ENCODE data around the gene CEP170. TPM values are rescaled to one million over a fixed set of nuclear protein-coding genes. Genes with fewer than 3 reads are reported as not detected.
A peak's percentile ranks its signal among the peaks of the same experiment; 100 is the strongest.
"Not testable (repeated sequence)": the region's sequence is repeated elsewhere in the genome, so short reads cannot be mapped to it uniquely, and the experiment has no call there.

The CEP170 gene
- total RNA-seq, 4 donors from 2014 or later: 41.6 to 81.5 (median 56.1) TPM

DNA sequence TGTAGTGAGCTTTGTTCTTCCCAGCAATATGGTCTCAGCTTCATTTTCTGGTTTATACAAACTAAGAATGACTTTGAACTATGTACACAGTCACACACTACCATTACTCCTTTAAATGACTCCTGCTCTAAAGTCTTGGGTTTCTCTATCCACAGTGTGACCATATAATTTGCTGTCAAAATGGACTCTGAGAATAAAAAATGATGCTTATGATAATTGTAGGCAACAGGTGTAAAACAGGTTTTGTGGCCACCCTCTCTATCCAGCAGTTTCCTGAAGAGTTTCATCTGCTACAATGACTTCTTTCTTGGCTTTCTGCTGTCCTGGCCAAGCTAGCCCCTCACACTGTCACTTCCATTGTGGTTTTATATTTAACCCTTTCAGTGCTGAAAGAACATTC lies 71.4 kb downstream of the CEP170 start:
- ATAC-seq (ENCODE audit: low FRiP score); DNase-seq (ENCODE audit: low spot score): not testable (repeated sequence)

DNA sequence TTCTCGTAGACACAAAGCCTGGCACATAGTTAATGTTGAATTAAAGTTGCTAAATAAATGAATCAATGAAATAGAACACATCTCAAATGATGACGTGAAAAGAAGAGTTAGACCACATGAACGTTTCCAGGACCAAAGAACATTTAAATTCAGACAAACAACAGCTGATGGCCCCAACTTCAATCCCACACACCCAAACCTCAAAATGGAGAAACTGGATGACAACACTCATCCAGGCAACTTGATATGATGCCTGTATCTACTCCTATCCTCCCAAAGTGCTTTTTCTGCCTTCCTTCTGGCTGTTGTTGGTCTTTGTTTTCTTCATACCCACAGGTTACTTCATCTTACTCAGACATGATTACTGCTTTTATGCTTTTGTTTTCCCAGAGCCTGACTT lies 71.9 kb downstream of the CEP170 start:
- DNase-seq (ENCODE audit: low spot score); ATAC-seq (ENCODE audit: low FRiP score): not testable (repeated sequence)

DNA sequence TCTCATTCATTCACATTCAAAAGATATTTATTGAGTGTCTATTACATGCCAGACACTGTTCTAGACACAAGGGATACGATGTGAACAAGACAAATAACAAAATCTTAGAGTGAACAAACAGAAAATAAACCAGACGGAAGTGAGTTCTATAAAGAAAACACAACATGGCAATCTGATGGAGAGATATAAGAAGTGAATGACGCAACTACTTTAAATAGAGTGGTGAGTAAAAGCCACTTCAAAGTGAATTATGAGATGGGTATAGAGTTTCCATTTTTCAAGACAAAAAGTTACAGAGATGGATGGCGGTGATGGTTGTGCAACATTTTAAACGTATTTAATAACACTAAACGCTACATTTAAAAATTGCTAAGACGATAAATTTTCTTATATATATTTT lies 75.4 kb downstream of the CEP170 start:
- ATAC-seq (ENCODE audit: low FRiP score) (no peak), DNase-seq (ENCODE audit: low spot score) (no peak)
- TF ChIP-seq, protein P1, sequence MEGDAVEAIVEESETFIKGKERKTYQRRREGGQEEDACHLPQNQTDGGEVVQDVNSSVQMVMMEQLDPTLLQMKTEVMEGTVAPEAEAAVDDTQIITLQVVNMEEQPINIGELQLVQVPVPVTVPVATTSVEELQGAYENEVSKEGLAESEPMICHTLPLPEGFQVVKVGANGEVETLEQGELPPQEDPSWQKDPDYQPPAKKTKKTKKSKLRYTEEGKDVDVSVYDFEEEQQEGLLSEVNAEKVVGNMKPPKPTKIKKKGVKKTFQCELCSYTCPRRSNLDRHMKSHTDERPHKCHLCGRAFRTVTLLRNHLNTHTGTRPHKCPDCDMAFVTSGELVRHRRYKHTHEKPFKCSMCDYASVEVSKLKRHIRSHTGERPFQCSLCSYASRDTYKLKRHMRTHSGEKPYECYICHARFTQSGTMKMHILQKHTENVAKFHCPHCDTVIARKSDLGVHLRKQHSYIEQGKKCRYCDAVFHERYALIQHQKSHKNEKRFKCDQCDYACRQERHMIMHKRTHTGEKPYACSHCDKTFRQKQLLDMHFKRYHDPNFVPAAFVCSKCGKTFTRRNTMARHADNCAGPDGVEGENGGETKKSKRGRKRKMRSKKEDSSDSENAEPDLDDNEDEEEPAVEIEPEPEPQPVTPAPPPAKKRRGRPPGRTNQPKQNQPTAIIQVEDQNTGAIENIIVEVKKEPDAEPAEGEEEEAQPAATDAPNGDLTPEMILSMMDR (IDR thresholded peaks at IDR 0.05): no peak

DNA sequence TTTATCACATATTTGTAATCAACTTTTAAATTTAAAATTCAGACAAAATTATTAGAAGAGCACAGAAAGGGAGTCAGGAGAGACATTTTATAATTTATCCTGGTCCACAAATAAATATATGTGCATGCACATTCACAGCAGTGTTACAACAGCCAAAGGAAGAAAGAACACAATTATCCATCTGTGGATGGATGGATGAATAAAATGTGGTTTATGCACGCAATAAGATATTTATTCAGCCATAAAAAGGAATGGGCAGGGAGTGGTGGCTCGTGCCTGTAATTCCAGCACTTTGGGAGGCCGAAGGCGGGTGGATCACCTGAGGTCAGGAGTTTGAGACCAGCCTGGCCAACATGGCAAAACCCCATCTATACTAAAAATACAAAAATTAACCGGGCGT lies 77.3 kb downstream of the CEP170 start:
- not testable (repeated sequence) for ATAC-seq (ENCODE audit: low FRiP score); DNase-seq (ENCODE audit: low spot score)

DNA sequence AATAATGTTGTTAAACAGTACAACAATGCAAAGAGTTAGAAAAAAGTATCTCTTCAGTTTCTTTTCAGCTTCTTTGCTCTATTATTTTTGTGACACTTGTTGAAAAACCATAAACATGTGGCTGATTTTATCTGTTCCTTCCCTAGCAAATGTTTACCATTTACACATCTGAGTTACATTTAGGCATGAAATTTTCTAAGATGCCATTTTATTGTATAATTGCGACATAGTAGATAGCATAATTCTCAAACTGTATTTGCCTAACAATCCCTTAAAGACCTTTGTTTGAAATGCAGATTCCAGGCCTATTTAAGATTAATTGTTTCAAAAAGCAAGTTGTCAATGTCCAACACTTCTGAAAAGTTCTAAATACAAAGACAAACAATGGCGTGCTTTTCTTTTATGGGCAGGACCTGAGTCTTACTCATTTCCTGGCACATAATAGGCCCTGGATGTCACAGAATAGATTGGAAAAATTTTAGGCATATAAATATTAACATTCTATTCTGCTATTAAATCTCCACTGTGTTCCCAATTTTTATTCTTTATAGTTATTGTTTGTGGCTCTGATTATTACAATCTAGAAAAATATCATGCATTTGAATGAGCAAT lies 81.2 kb downstream of the CEP170 start:
- not testable (repeated sequence) for ATAC-seq (ENCODE audit: low FRiP score); DNase-seq (ENCODE audit: low spot score)

DNA sequence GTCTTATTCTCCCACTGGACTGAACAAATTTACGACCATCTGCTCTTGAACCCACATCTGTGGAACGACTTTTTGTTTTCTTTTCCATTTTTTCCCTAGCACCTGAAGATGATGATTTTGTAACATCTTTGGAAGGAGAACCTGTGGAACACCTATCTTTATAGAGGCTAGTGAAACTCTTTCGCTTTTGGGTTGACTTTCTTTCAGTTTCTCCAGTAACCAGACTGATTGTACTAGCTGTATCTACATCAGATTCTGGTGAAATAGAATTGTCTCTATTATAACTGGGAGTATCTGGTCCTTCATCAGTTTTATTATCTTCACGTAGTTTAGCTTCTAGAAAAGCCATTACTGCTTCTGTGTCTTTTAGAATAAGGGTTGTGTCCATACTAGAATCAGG lies 90.2 kb downstream of the CEP170 start:
- DNase-seq (ENCODE audit: low spot score); ATAC-seq (ENCODE audit: low FRiP score): not testable (repeated sequence)

DNA sequence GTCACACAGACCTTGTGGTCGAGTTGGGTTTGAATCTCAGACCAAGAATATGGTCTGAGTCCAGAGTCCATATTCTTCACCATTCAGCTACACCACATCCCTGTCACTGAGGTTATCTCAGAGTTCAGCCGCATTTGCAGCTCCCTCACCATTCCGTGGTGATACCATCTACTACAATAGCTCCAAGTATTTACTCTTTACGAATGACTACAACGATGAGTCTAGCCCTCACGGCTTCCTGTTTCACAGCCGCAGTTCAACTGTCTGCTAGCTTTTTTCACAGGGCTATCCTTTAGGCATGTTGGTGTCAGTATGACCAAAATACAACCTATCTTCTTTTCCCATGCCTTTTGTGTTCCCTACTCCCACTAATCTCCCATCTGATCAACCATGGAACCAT lies 104.2 kb downstream of the CEP170 start:
- not testable (repeated sequence) for DNase-seq (ENCODE audit: low spot score); ATAC-seq (ENCODE audit: low FRiP score)

DNA sequence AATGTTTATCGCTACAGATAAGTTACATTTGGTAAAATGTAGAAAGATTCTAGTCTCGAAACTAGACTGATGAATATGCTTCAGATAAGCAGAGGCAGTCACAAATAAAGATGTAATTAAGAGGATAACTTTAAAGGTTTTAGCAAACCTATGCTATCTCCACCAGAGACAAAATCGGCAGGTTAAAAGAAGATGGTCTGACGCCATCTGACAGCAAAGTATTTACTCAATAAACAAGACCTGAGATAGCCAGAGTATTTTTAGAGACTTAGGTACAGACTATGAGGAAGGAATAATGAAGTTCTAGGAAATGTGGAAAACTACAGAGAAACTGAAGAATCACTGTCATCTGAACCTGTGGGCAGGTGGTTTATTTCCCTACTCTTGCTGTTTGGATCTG lies 106.0 kb downstream of the CEP170 start:
- not testable (repeated sequence) for ATAC-seq (ENCODE audit: low FRiP score)

DNA sequence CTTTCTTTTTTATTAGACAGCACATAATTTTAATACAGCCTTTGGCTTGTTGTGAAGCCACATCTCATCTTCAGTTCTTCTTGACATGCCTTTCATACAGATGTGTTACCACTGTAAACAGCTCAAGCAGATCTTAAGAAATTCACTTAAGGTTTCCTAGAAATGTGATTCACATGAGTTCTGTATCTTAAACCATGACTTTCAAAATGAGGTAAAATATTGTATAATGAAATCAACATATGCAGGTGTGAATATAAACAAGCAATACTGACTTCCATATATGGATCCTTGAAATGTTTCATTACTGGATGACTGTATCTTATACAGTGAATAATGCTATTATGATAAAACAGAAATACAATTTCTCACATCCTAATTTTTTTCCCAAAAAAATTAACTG lies 107.7 kb downstream of the CEP170 start:
- not testable (repeated sequence) for ATAC-seq (ENCODE audit: low FRiP score)

More for the DNA sequence above, 106.0 kb downstream of the CEP170 start:
- DNase-seq (ENCODE audit: low spot score): not testable (repeated sequence)

DNA sequence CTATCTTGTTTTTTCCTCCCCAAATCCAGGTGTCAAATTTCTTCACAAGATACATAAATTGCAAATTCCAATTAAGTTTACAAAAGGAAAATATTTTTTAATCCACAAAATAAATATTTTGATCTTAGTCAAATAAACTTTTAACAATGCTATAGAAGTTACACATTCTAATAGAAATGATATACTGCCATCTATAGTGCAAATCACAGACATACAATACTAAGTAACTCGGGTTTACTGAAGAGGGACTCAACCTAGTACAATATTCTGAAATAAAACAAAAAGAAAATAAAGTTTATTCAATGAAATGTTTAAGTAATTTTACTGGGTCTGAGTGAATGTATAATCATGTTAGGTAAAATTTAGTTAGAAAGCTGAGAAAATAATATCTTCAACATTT lies 114.6 kb downstream of the CEP170 start:
- DNase-seq (ENCODE audit: low spot score); ATAC-seq (ENCODE audit: low FRiP score): not testable (repeated sequence)

More for the DNA sequence above, 107.7 kb downstream of the CEP170 start:
- DNase-seq (ENCODE audit: low spot score): not testable (repeated sequence)

DNA sequence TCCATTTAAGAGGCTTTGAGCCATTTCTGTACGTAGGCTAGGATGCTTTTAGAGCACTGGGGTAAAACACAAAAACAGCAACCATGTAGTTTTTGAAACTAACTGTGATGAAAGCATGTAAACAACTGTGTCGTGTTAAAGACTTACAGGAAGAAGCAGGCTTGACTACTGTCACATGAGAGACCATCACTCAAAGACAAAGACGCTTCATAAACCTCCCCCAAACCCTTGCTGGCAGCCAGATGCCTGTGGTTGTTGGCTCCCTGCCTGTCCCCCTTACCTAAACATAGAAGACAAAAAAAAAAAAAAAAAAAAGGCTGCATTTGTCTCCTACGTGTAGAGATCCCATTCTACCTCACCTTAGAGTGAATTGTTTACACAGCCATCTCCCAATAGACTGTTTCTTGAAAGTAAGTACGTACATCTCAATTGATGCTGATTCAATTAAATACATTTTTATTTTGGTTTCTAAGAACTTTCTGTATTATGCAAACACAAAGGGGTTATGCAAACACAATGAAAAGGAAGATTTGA lies 132.1 kb downstream of the CEP170 start:
- ATAC-seq (ENCODE audit: low FRiP score); DNase-seq (ENCODE audit: low spot score): not testable (repeated sequence)

DNA sequence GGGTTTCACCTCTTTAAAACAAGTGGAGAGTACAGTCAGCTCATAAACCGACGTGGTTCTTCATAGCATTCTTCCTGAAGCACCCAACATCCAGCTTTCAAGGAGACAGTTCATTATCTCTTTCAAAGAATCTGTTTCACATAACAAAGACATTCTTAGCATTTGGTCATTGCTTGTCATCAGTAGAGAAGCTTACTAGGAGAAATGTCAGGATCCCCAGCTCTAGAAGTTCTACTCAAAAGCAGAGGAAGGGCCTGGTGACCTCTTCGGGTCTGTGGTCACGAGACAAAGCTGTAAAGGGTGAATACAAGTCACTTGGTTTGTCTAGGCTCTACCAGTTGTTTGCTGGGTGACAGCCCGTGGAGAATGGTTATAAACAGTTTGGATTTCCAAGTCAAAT lies 133.1 kb downstream of the CEP170 start:
- ATAC-seq (ENCODE audit: low FRiP score); DNase-seq (ENCODE audit: low spot score): not testable (repeated sequence)

DNA sequence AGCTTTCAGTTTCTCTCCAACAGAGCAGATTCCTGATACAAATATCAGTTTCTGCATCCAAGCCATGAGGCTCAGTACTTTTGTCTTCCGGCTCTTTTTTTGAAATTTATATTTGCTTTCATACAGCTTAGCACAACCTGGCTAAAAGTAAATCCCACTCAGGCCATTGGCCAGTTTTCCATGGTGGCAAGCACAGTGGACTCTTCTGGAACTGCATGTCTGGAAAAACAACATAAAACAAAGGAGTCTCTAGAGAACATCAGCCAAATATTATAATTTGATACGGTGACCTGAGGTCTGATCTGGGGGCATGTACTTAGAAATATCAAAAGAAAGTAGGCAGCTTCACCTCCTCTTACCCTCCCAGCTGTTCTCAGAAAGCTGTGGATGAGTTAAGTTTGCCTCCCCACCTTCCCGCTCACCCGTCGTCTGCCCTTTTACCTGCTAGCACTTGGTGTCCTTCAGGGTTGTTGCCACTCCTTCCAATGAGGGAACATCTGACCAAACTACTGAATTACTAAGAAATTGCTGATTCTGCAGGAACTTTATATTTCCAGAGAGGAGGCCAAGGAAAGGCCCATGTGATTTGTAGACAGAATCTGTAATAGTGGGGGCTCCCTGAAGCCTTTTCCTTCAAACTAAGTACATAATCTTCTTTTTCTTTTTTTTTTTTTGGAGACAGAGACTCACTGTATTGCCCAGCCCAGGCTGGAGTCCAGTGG lies 136.3 kb downstream of the CEP170 start:
- DNase-seq (ENCODE audit: low spot score); ATAC-seq (ENCODE audit: low FRiP score): not testable (repeated sequence)

DNA sequence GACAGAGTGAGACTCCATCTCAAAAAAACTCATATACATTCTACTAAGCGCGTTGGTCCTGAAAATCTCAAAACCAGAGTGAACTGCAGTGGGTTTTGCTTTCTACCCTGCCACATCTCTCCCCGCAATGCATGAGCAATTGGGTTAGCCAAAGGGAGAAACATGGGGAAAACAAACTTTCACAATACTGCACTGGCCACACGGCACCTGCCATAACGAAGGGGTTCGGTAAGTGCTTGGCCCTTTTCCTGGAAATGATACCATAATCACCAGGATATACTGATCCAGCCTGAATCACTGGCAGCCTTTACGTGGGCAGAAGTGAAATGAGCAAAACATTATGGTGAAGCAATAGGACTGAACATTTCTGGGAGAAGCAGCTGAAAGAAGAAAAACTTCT lies 138.9 kb downstream of the CEP170 start:
- peak; percentile 37 for ATAC-seq (ENCODE audit: low FRiP score)
- not testable (repeated sequence) for DNase-seq (ENCODE audit: low spot score)

DNA sequence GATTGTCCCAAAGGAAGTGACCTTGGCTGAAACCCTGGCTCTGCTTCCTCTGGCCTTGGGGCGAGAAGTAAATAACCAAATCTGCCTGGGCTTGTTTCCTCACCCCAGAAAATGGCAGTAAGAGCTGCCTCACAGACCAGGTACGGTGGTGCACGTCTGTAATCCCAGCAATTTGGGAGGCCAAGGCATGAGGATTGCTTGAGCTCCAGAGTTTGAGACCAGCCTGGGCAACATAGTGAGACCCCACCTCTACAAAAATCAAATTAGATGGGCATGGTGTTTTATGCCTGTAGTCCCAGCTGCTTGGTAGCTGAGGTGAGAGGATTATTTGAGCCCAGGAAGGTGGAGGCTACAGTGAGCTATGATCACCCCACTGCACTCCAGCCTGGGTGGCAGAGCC lies 140.3 kb downstream of the CEP170 start:
- not testable (repeated sequence) for DNase-seq (ENCODE audit: low spot score)

DNA sequence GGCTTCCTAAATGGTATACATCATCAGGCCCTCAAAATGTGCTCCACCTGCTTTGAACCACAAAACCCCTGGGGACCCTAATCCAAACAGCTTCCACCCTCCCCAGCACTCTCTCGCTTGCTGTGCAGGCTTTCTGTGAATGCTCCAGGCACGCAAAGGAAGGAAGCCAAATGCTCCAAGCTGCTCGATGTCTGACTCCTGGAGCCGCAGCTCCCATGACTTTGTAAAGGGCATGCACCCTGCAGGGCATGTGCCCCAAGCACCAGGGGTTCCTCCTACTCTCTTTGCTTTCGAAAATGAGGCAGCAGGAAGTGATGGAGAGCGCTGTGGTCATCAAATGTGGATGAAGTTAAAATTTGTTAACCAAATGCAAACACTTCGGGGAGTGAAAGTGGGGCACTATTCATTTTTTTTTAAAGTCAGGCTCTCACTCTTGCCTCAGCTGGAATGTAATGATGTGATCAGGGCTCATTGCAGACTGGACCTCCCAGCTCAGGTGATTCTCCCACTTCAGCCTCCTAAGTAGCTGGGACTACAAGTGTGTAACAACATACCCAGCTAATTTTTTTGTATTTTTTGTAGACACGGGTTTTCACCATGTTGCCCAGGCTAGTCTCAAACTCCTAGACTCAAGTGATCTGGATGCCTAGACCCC lies 140.9 kb downstream of the CEP170 start:
- ATAC-seq (ENCODE audit: low FRiP score): not testable (repeated sequence)

More for the DNA sequence above, 140.3 kb downstream of the CEP170 start:
- not testable (repeated sequence) for ATAC-seq (ENCODE audit: low FRiP score)

DNA sequence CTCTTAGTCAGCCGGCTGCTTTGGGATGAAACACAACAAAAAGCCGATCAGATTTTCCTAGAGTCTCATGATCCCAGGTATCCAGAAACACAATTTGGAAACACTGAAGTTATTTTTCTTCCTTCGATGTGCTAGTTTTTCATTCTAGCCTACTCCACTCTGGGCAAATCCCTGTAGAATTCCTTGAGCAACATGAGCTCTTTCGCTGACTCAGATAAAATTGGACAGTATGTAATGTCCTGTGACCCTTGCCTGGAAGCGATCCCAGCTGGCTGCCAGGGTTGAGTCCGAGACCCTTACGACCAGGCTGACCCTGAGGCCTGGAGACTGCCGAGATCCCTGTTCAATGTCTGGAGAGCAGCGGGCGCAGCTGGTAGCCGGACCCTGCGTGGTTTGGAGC lies 147.9 kb downstream of the CEP170 start:
- DNase-seq (ENCODE audit: low spot score): not testable (repeated sequence)

More for the DNA sequence above, 140.9 kb downstream of the CEP170 start:
- DNase-seq (ENCODE audit: low spot score): not testable (repeated sequence)

DNA sequence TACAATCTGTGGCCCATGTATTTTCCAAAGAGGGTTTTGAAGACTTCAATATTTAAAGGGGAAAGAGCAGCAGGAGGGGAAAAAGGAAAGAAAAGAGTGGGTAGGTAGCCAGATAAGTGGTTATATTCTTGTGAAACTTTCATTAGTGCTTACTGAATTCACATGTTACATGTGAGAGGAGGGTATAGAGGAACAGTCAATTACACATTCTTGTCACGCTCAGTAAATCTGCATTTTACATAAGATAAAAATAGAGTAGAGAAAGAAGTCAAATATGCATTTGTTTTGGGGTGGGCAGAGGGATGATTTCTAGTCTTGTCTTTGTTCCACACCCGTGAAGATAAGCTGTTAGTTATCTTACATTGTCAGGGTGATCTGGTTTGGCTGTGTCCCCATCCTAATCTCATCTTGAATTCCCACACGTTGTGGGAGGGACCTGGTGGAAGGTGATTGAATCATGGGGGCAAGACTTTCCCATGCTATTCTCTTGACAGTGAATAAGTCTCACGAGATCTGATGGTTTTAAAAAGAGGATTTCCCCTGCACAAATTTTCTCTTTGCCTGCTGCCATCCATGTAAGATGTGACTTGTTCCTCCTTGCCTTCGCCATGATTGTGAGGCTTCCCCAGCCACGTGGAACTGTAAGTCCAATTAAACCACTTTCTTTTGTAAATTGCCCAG lies 149.3 kb downstream of the CEP170 start:
- DNase-seq (ENCODE audit: low spot score); ATAC-seq (ENCODE audit: low FRiP score): not testable (repeated sequence)

More for the DNA sequence above, 147.9 kb downstream of the CEP170 start:
- ATAC-seq (ENCODE audit: low FRiP score): peak; percentile 18
